Measurements from ENCODE around the gene UBE2E2. TPM values are rescaled to one million over a fixed set of nuclear protein-coding genes. Genes with fewer than 3 reads are reported as not detected.

Gene UBE2E2
- total and polyA plus RNA-seq, 2 of the 13 experiments (the other 11 are each of a cell fraction or from before 2014, with no cell fraction given): 0.77 to 1.5 TPM

DNA sequence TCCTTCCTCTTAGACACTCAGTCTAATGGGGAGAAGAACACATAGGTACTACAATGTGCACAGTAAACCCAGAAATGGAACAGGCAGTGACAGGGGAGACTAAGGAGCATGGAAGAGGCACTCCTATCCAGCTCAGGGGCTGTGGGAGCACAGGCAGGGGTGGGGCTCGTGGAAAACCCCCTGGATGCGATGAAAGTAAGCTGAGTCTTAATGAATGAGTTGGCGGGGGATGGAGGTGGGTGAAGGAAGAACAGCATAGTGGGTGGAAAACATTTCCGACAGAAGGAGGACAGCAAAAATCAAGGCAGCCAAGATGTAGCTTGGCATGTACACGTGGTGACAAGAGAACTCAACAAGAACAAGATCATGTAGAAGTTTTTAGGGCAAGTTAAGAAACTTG lies 33.6 kb upstream of the UBE2E2 start:
- H3K9me3 ChIP-seq (ENCODE audit: low read length): no peaks in the 10 kb centered on the region
- BruUV-seq (replicated peaks): no TSS peak
- intact Hi-C loops (cut with micrococcal nuclease; ENCODE audit: unreplicated experiment): no loop called here
- H3K4me2 ChIP-seq (ENCODE audit: low read depth, low read length): no peak overlapping the region
- no peaks in the 10 kb centered on the region for H3K36me3 ChIP-seq (replicated peaks in 1 of 2; ENCODE audit: control insufficient read depth in 1 of 2, insufficient read depth in 2 of 2, low read length in 2 of 2)
- H3K4me3 ChIP-seq (replicated peaks in 1 of 3; ENCODE audit: insufficient read depth in 1 of 3, low read depth in 2 of 3, low read length in 3 of 3): no peak overlapping the region
- H2AFZ ChIP-seq (ENCODE audit: low read length): no peak overlapping the region
- ATAC-seq (no peak), DNase-seq (ENCODE audit: low spot score) (no peak), FAIRE-seq (no peak)
- WGBS (ENCODE audit: low lambda C conversion rate): 19% methylated on average over 5 of the region's 5 CpGs
- in situ Hi-C loops (cut with HindIII; ENCODE audit: extremely low pct_ligation_motif_present, low pct_unique_long_range_greater_than_20kb): no loop called here
- H3K4me1 ChIP-seq (ENCODE audit: insufficient read depth, low read length): no peaks in the 10 kb centered on the region
- H3K9ac ChIP-seq (ENCODE audit: insufficient read depth, low read depth, low read length): no peak overlapping the region
- no peaks in the 10 kb centered on the region for H3K79me2 ChIP-seq (ENCODE audit: insufficient read depth, low read length)
- POLR2A ChIA-PET: no interaction called here
- 0 out of 5 replicates have a peak, but pooled peaks cover 0 to 3% of the 10 kb centered on the region in 2 experiments for H3K27me3 ChIP-seq (ENCODE audit: control insufficient read depth in 1 of 2, insufficient read depth in 2 of 2, low read length in 2 of 2)
- no peak overlapping the region for H3K27ac ChIP-seq (ENCODE audit: extremely low read length, insufficient read depth, low read length)
- no peaks in the 10 kb centered on the region for H4K20me1 ChIP-seq (ENCODE audit: insufficient read depth, low read length)
- CTCF ChIA-PET (ENCODE audit: low intra/inter-chr PET ratio, low total read pairs): no interaction called here
- TF ChIP-seq MEIS1 (CRISPR knock-in tag; IDR thresholded peaks at IDR 0.05; ENCODE audit: borderline replicate concordance) (no peak), HCFC1 (IDR thresholded peaks at IDR 0.05; ENCODE audit: low read depth, low read length) (no peak), ARNTL (CRISPR knock-in tag; IDR thresholded peaks at IDR 0.05) (no peak), MTF1 (CRISPR knock-in tag; IDR thresholded peaks at IDR 0.05) (no peak), REL (CRISPR knock-in tag; conservative IDR thresholded peaks at IDR 0.05) (no peak), SP4 (CRISPR knock-in tag; IDR thresholded peaks at IDR 0.05) (no peak), KLF9 (CRISPR knock-in tag; IDR thresholded peaks at IDR 0.05; ENCODE audit: low read depth) (no peak), ZNF484 (CRISPR knock-in tag; IDR thresholded peaks at IDR 0.05; ENCODE audit: borderline replicate concordance, low read depth) (no peak), ISX (CRISPR knock-in tag; conservative IDR thresholded peaks at IDR 0.05) (no peak), ELF1 (CRISPR knock-in tag; IDR thresholded peaks at IDR 0.05) (no peak), ZNF781 (CRISPR knock-in tag; IDR thresholded peaks at IDR 0.05; ENCODE audit: borderline replicate concordance, not compliant biosample characterization) (no peak), DR1 (CRISPR knock-in tag; IDR thresholded peaks at IDR 0.05) (no peak), NPAS2 (CRISPR knock-in tag; IDR thresholded peaks at IDR 0.05; ENCODE audit: borderline replicate concordance) (no peak), ZBTB8A (CRISPR knock-in tag; IDR thresholded peaks at IDR 0.05; ENCODE audit: borderline replicate concordance, low read depth) (no peak), ZNF510 (CRISPR knock-in tag; IDR thresholded peaks at IDR 0.05; ENCODE audit: low read depth) (no peak)
- TF ChIP-seq, protein P1, sequence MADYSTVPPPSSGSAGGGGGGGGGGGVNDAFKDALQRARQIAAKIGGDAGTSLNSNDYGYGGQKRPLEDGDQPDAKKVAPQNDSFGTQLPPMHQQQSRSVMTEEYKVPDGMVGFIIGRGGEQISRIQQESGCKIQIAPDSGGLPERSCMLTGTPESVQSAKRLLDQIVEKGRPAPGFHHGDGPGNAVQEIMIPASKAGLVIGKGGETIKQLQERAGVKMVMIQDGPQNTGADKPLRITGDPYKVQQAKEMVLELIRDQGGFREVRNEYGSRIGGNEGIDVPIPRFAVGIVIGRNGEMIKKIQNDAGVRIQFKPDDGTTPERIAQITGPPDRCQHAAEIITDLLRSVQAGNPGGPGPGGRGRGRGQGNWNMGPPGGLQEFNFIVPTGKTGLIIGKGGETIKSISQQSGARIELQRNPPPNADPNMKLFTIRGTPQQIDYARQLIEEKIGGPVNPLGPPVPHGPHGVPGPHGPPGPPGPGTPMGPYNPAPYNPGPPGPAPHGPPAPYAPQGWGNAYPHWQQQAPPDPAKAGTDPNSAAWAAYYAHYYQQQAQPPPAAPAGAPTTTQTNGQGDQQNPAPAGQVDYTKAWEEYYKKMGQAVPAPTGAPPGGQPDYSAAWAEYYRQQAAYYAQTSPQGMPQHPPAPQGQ (CRISPR knock-in tag; IDR thresholded peaks at IDR 0.05; ENCODE audit: borderline replicate concordance): no peak
- TF ChIP-seq, protein P2, sequence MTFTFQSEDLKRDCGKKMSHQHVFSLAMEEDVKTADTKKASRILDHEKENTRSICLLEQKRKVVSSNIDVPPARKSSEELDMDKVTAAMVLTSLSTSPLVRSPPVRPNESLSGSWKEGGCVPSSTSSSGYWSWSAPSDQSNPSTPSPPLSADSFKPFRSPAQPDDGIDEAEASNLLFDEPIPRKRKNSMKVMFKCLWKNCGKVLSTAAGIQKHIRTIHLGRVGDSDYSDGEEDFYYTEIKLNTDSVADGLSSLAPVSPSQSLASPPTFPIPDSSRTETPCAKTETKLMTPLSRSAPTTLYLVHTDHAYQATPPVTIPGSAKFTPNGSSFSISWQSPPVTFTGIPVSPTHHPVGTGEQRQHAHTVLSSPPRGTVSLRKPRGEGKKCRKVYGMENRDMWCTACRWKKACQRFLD (CRISPR knock-in tag; IDR thresholded peaks at IDR 0.05; ENCODE audit: borderline replicate concordance): no peak
- TF ChIP-seq, protein P3, sequence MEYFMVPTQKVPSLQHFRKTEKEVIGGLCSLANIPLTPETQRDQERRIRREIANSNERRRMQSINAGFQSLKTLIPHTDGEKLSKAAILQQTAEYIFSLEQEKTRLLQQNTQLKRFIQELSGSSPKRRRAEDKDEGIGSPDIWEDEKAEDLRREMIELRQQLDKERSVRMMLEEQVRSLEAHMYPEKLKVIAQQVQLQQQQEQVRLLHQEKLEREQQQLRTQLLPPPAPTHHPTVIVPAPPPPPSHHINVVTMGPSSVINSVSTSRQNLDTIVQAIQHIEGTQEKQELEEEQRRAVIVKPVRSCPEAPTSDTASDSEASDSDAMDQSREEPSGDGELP (IDR thresholded peaks at IDR 0.05; ENCODE audit: borderline replicate concordance, low read depth): no peak

All from HepG2 (cell line).